ENCODE measurements around the gene ERBIN.
A peak's percentile ranks its signal among the peaks of the same experiment; 100 is the strongest.
"Not testable (repeated sequence)": the region's sequence is repeated elsewhere in the genome, so short reads cannot be mapped to it uniquely, and the experiment has no call there.

The ERBIN gene, protein sequence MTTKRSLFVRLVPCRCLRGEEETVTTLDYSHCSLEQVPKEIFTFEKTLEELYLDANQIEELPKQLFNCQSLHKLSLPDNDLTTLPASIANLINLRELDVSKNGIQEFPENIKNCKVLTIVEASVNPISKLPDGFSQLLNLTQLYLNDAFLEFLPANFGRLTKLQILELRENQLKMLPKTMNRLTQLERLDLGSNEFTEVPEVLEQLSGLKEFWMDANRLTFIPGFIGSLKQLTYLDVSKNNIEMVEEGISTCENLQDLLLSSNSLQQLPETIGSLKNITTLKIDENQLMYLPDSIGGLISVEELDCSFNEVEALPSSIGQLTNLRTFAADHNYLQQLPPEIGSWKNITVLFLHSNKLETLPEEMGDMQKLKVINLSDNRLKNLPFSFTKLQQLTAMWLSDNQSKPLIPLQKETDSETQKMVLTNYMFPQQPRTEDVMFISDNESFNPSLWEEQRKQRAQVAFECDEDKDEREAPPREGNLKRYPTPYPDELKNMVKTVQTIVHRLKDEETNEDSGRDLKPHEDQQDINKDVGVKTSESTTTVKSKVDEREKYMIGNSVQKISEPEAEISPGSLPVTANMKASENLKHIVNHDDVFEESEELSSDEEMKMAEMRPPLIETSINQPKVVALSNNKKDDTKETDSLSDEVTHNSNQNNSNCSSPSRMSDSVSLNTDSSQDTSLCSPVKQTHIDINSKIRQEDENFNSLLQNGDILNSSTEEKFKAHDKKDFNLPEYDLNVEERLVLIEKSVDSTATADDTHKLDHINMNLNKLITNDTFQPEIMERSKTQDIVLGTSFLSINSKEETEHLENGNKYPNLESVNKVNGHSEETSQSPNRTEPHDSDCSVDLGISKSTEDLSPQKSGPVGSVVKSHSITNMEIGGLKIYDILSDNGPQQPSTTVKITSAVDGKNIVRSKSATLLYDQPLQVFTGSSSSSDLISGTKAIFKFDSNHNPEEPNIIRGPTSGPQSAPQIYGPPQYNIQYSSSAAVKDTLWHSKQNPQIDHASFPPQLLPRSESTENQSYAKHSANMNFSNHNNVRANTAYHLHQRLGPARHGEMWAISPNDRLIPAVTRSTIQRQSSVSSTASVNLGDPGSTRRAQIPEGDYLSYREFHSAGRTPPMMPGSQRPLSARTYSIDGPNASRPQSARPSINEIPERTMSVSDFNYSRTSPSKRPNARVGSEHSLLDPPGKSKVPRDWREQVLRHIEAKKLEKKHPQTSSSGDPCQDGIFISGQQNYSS (N-terminal part only)

DNA sequence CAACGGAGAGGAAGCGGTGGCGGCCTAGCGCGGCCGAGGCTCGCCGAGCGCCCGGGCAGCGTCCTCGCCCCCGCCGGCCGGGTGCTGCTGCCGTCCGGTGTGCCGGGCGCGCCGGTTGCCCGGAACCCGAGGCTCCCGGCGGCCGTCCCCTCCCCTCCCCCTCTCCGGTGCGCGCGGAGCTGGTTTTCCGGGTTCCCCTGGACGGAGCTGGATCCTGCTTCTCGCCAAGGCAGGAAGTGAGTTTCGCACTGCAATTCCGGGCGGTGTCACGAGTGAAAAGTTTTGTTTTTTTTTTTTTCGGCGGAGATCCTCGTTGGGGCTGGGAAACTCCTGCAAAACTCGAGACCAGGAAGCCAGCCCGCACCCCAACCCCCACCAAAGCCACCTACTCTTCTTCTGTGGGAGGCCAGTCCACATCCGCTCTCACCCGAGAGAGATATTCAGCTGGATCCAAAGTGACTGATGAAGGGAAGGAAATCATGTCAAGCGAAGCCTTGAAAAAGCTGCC lies at the start of gene ERBIN:
TSS of gene ERBIN (plus strand) at position 300 of the 508 bp plus-strand sequence. CDS start 66,144 bp downstream, outside the sequence.
- DNase-seq (ENCODE audit: low spot score), result peak; percentile 40

GRCh38 chr5:65876970-65877369 lies 49.4 kb upstream of the ERBIN start:
- no peak for DNase-seq (ENCODE audit: low spot score)

DNA sequence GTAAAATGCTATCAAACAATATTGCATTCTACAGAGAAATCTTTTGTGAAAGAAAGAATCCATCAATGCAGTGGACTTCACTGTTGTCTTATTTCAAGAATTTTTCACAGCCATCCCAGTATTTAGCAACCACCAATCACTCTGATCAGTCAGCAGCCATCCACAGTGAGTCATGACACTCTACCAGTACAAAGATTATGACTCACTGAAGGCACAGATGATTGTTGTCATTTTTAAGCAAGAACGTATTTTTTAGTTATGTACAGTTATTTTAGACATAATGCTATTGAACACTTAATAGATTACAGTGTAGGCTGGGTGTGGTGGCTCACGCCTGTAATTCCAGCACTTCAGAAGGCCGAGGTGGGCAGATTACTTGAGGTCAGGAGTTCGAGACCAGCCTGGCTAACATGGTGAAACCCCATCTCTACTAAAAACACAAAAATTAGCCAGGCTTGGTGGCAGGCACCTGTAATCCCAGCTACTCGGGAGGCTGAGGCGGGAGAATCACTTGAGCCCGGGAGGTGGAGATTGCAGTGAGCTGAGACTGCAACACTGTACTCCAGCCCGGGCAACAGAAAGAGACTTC lies 46.6 kb upstream of the ERBIN start:
- peak; percentile 19 for DNase-seq (ENCODE audit: low spot score)

DNA sequence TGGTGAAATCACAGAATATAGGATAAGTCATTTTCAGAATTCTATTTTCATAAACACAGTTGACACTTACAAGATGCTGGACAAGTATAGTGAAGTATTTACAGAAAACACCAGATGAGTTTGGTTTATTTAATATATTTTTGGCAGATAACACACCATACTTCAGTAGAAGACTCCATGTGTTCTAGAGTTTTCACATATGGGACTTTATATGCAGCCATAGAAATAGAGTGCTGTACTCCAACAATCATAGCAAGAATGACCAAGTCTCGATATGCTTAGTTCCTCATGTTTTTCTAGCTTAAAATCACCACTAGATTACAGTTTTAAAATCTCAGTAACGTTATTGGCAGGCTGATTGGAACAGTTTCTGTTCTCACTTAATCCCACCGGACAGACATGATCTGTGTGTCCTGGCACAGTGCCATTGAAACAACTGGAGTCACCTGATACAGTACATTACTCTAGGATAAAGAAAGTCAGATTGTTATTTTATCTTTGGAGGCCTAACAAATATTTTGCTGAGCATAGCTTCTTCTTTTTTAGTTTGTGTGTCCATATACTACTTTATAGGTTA lies 45.8 kb upstream of the ERBIN start:
- DNase-seq (ENCODE audit: low spot score), result no peak

DNA sequence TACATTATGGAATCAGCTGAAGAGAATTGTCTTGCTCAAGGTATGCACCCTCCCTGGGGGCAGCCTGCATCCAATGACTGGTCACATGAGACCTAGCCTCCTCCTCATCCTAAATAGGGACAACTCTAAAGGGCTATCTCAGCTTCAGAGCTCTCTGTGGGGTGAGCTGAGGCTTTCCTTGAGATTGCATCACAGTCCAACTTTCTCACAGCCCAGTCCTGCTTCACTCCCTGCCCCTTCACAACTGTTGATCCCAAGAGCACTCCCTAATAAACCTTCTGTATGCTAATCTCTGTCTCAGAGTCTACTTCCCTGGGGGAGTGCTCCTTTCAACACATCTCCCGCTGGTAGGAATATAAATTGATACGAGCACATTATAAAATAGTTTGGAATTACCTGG lies 44.1 kb upstream of the ERBIN start:
- DNase-seq (ENCODE audit: low spot score), result no peak

DNA sequence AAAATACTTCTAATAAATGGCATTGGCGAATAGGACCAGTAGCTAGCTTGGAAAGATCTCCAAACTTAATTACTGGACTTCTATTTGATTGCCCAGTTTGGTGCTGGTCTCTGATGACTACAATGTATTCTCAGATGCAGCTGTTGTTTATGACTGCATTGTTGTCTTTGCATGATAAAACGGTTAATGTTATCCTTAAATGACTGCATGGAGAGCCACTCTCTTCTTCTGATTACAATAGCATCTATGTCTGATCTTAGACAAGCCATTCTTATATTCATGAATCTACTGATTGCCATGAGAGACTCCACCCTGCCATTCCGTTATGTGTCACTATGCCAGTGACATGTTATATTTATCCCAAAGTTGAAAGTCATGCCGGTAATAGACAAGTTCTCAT lies 42.9 kb upstream of the ERBIN start:
- DNase-seq (ENCODE audit: low spot score), result no peak

DNA sequence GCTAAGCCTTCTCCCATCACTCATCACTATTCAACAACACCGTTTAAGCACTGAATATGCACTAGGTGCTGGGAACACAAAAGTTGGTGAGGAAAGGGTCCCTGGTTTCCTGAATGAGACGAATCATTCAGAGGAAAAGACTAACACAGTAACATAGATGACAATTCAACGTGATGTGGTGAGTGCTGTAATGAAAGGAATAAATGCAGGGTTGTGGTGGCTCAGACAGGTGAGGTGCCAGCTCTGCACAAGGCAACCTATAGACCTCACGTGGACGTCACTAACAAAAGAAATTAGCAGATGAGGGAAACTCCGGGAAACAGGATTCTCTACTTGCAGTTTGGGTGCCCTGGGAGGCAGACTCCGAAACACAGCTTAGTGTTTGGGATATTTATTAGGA lies 40.0 kb upstream of the ERBIN start:
- no peak for DNase-seq (ENCODE audit: low spot score)

- DNase-seq (ENCODE audit: low spot score), result not testable (repeated sequence)
Observed at GRCh38 chr5:65892024-65892423, 34.4 kb upstream of the ERBIN start.

- no peak for DNase-seq (ENCODE audit: low spot score)
Observed at GRCh38 chr5:65892801-65893200, 33.6 kb upstream of the ERBIN start.

DNA sequence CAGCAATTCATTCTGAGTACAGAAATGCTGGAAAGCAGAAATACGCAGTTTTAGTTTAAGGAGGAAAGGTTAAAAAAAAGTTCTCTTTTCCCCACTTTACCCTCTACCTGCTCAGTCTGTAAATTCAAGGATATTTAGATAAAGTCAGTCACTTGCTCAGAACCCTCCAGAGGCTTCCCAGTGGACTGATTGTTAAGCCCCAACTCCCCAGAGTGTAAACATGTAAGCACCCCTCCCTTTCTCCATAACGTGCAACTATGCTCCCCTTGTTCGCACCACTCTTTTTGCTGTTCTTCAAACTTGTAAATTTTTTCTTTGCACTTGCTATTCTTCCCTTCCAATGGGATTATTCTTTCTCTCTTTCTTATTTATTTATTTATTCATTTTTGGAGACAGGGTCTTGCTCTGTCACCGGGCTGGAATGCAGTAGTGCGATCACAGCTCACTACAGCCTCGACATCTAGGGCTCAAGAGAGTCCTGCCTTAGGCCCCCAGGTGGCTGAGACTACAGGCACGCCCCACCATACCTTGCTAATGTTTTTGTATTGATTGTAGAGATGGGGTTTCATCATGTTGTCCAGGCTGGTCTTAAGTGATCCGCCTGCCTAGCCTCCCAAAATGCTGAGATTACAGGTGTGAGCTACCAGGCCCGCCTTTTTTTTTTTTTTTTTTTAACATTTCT lies 32.5 kb upstream of the ERBIN start:
- DNase-seq (ENCODE audit: low spot score), result no peak

DNA sequence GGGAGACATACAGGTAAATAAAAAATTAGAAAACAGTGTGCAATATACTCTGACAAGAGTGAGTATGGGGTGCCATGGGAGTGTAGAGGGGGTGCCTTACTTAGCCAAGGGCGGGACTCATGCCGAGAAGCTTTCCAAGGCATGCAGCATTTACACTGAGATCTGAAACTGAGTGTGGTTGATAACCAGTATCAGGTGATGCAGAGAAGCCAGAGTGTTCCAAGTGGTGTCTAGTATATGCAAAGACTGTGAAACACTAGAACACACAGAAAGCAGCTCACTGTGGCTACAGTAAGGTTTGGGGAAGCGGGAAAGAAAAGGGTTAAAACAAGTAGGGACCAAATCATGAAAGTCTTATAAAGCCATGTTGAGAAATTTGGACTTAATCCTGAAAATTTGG lies 30.5 kb upstream of the ERBIN start:
- no peak for DNase-seq (ENCODE audit: low spot score)

- DNase-seq (ENCODE audit: low spot score), result no peak
Observed at GRCh38 chr5:65900746-65901145, 25.6 kb upstream of the ERBIN start.

DNA sequence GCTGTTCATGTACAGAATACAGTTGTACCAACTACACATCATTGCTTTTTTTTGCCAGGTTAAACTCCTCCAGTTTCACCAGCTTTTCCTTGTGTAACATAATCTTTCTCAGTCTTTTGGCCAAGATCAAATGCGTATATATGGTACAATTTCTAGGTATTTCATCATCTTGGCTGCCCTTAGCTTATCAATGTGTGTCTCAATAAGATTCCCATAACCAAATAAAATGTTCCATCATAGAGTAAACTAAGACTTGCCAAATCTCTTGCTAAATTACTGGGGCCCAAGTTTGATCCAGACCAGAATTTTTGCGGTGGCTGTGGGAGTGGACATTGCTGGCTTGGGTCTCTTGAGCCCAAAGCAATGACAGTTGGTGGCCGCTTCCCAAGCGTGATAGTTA lies 24.3 kb upstream of the ERBIN start:
- DNase-seq (ENCODE audit: low spot score), result no peak

GRCh38 chr5:65903581-65903980 lies 22.8 kb upstream of the ERBIN start:
- peak; percentile 44 for DNase-seq (ENCODE audit: low spot score)

GRCh38 chr5:65906256-65906655 lies 20.1 kb upstream of the ERBIN start:
- no peak for DNase-seq (ENCODE audit: low spot score)

DNA sequence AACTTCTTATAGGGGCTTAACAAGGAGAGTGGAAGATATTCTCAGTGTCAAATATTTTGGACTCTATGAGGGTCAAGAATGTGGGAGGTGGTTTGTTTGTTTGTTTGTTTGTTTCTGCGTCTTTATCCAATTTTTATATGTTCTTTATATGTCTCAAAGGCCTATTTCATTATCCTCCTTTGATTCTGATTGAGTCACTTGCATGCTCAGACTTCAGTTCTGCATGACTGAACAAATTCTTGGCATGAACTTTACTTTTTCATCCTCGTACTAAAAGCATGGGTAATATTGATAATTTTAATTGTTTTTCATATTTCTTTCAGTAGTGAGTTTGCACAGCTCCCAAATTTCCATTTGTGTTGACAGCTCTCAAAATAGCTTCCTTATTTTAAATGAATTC lies 19.2 kb upstream of the ERBIN start:
- no peak for DNase-seq (ENCODE audit: low spot score)

DNA sequence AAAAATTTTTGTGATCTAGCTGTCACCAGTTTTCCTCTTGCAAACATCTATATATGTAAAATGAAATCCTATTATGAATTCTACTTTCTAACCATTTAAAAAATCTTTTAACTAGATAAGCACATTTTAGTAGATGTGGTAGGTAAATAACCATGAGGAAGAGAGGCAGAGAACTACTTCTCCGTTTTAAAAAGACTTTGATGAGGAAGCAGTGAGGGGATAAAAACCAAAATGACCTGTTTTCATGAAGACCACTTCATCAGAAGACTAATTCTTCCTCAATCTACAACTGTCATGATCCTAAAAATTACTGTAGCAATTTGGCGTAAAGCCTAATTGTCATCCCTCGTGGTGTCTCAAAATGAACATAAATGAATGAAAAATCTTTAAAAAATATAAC lies 15.7 kb upstream of the ERBIN start:
- no peak for DNase-seq (ENCODE audit: low spot score)

DNA sequence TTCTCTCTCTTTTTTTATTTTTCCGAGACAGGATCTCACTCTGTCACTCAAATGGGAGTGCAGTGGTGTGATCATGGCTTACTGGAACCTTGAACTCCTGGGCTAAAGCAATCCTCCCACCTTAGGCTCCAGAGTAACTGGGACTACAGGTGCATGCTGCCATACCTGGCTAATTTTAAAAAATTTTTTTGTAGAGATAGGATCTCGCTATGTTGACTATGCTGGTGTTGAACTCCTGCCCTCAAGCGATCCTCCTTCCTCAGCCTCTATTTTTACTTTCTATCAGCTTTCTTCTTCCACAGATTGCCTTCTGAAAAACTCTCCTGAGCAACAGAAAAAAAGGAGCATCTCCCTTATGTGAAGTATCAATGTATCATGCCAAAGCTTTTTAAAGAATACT lies 14.1 kb upstream of the ERBIN start:
- DNase-seq (ENCODE audit: low spot score), result no peak

GRCh38 chr5:65913519-65913918 lies 12.9 kb upstream of the ERBIN start:
- DNase-seq (ENCODE audit: low spot score), result no peak

- DNase-seq (ENCODE audit: low spot score), result no peak
Observed at GRCh38 chr5:65914641-65915196, 11.7 kb upstream of the ERBIN start.

DNA sequence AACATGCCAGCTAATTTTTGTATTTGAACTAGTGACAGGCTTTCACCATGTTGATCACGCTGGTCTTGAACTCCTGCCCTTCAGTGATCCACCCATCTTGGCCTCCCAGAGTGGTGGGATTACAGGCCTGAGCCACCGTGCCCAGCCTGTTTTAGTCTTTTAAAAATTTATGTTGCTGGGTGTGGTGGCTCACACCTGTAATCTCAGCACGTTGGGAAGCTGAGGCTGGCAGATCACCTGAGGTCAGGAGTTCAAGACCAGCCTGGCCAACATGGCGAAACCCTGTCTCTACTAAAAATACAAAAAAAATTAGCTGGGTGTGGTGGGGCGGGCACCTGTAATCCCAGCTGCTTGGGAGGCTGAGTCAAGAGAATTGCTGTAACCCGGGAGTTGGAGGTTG lies 10.7 kb upstream of the ERBIN start:
- not testable (repeated sequence) for DNase-seq (ENCODE audit: low spot score)
